GM19099 (cell line): ENCODE data around the gene ADPRHL1.

Experiments
- POLR2A ChIP-seq: IDR thresholded peaks from 3 replicates; pipeline ENCODE4 v1.6.1; 2011; ENCODE audit warnings: low read depth; ENCODE audit not compliant: insufficient read length; ENCODE audit errors: extremely low read depth

ADPRHL1 gene

GRCh38 chr13:113367020-113367560 is 86.2 kb downstream of the ADPRHL1 start:
- no peak for TF ChIP-seq POLR2A

GRCh38 chr13:113365971-113366588 is 87.2 kb downstream of the ADPRHL1 start:
- TF ChIP-seq POLR2A = no peak

- TF ChIP-seq POLR2A = no peak
Observed at GRCh38 chr13:113365583-113365970, 87.7 kb downstream of the ADPRHL1 start.

- TF ChIP-seq POLR2A = no peak
Observed at GRCh38 chr13:113364901-113365582, 88.2 kb downstream of the ADPRHL1 start.

GRCh38 chr13:113364311-113364889 is 88.9 kb downstream of the ADPRHL1 start:
- no peak for TF ChIP-seq POLR2A

GRCh38 chr13:113361406-113361805 is 91.9 kb downstream of the ADPRHL1 start:
- no peak for TF ChIP-seq POLR2A

GRCh38 chr13:113360446-113360845 is 92.8 kb downstream of the ADPRHL1 start:
- no peak for TF ChIP-seq POLR2A

- no peak for TF ChIP-seq POLR2A
Observed at GRCh38 chr13:113359571-113359970, 93.7 kb downstream of the ADPRHL1 start.

- TF ChIP-seq POLR2A = no peak
Observed at GRCh38 chr13:113358653-113359190, 94.6 kb downstream of the ADPRHL1 start.

- TF ChIP-seq POLR2A = no peak
Observed at GRCh38 chr13:113357529-113357928, 95.8 kb downstream of the ADPRHL1 start.

GRCh38 chr13:113356596-113356995 is 96.7 kb downstream of the ADPRHL1 start:
- no peak for TF ChIP-seq POLR2A

- no peak for TF ChIP-seq POLR2A
Observed at GRCh38 chr13:113355621-113356020, 97.7 kb downstream of the ADPRHL1 start.

GRCh38 chr13:113354831-113355610 is 98.3 kb downstream of the ADPRHL1 start:
- no peak for TF ChIP-seq POLR2A

- TF ChIP-seq POLR2A = no peak
Observed at GRCh38 chr13:113353254-113353653, 100.0 kb downstream of the ADPRHL1 start.

- TF ChIP-seq POLR2A = no peak
Observed at GRCh38 chr13:113351514-113352026, 101.7 kb downstream of the ADPRHL1 start.
